ENCODE measurements around the gene LRRIQ3. TPM values are rescaled to one million over a fixed set of nuclear protein-coding genes. Genes with fewer than 3 reads are reported as not detected.
A peak's percentile ranks its signal among the peaks of the same experiment; 100 is the strongest.

Gene LRRIQ3
- total RNA-seq, 2 donors from 2014 or later, result 0.16 to 0.74 TPM

GRCh38 chr1:74003806-74004205 lies 194.2 kb downstream of the LRRIQ3 start:
- Histone ChIP-seq H3K36me3 (no peaks in the 10 kb centered on the region), H3K27ac (no peak overlapping the region), H3K9ac (ENCODE audit: low read depth in 2 of 2, low read length in 2 of 2) (no peak overlapping the region), H3K4me1 (no peaks in the 10 kb centered on the region), H3K27me3 (no peaks in the 10 kb centered on the region), H3K4me3 (no peak overlapping the region), H3K9me3 (no peaks in the 10 kb centered on the region)
- intact Hi-C loops (cut with DNase I), result no loop called here
- DNase-seq, result no peak
- TF ChIP-seq, protein P1, sequence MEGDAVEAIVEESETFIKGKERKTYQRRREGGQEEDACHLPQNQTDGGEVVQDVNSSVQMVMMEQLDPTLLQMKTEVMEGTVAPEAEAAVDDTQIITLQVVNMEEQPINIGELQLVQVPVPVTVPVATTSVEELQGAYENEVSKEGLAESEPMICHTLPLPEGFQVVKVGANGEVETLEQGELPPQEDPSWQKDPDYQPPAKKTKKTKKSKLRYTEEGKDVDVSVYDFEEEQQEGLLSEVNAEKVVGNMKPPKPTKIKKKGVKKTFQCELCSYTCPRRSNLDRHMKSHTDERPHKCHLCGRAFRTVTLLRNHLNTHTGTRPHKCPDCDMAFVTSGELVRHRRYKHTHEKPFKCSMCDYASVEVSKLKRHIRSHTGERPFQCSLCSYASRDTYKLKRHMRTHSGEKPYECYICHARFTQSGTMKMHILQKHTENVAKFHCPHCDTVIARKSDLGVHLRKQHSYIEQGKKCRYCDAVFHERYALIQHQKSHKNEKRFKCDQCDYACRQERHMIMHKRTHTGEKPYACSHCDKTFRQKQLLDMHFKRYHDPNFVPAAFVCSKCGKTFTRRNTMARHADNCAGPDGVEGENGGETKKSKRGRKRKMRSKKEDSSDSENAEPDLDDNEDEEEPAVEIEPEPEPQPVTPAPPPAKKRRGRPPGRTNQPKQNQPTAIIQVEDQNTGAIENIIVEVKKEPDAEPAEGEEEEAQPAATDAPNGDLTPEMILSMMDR (IDR thresholded peaks at IDR 0.05), result no peak

GRCh38 chr1:73998348-73998959 lies 199.5 kb downstream of the LRRIQ3 start:
- Histone ChIP-seq H3K27me3 (no peaks in the 10 kb centered on the region), H3K27ac (no peak overlapping the region), H3K4me3 (no peak overlapping the region), H3K9ac (ENCODE audit: low read depth in 2 of 2, low read length in 2 of 2) (no peak overlapping the region), H3K36me3 (no peaks in the 10 kb centered on the region), H3K4me1 (no peaks in the 10 kb centered on the region), H3K9me3 (no peaks in the 10 kb centered on the region)
- TF ChIP-seq, protein P1 (IDR thresholded peaks at IDR 0.05), result peak; percentile 24
- no peak for DNase-seq
- intact Hi-C loops (cut with DNase I), result no loop called here

- Histone ChIP-seq H3K27ac (no peak overlapping the region), H3K27me3 (no peaks in the 10 kb centered on the region), H3K36me3 (no peaks in the 10 kb centered on the region), H3K9me3 (no peaks in the 10 kb centered on the region), H3K4me3 (no peak overlapping the region), H3K4me1 (no peaks in the 10 kb centered on the region), H3K9ac (ENCODE audit: low read depth in 2 of 2, low read length in 2 of 2) (no peak overlapping the region)
- TF ChIP-seq, protein P1 (IDR thresholded peaks at IDR 0.05), result no peak
- intact Hi-C loops (cut with DNase I), result no loop called here
- DNase-seq, result no peak
Measured at GRCh38 chr1:73980324-73981040, 217.5 kb downstream of the LRRIQ3 start.

- H3K9me3 ChIP-seq, result no peaks in the 10 kb centered on the region
- H3K4me3 ChIP-seq, result no peak overlapping the region
- intact Hi-C loops (cut with DNase I), result no loop called here
Measured at GRCh38 chr1:73979684-73980083, 218.3 kb downstream of the LRRIQ3 start.

GRCh38 chr1:73978964-73979363 lies 219.0 kb downstream of the LRRIQ3 start:
- H3K9ac ChIP-seq (ENCODE audit: low read depth in 2 of 2, low read length in 2 of 2), result no peak overlapping the region
- H3K36me3 ChIP-seq, result no peaks in the 10 kb centered on the region
- intact Hi-C loops (cut with DNase I), result no loop called here
- DNase-seq, result no peak
- TF ChIP-seq, protein P1 (IDR thresholded peaks at IDR 0.05), result no peak
- no peaks in the 10 kb centered on the region for H3K4me1 ChIP-seq
- H3K27me3 ChIP-seq, result no peaks in the 10 kb centered on the region
- no peaks in the 10 kb centered on the region for H3K9me3 ChIP-seq
- H3K27ac ChIP-seq, result no peak overlapping the region
- H3K4me3 ChIP-seq, result no peak overlapping the region

More at GRCh38 chr1:73979684-73980083, 218.3 kb downstream of the LRRIQ3 start:
- Histone ChIP-seq H3K9ac (ENCODE audit: low read depth in 2 of 2, low read length in 2 of 2) (no peak overlapping the region), H3K4me1 (no peaks in the 10 kb centered on the region), H3K27me3 (no peaks in the 10 kb centered on the region), H3K36me3 (no peaks in the 10 kb centered on the region), H3K27ac (no peak overlapping the region)
- DNase-seq, result no peak
- TF ChIP-seq, protein P1 (IDR thresholded peaks at IDR 0.05), result no peak

Other genes starting within 250 kb of the LRRIQ3 start
- 10 to 100 TPM; 14.8 to 15.8 TPM for gene FPGT, start 66 bp upstream of the LRRIQ3 start, total RNA-seq
- under 1 TPM; 0.59 to 0.96 TPM for gene TNNI3K, start 37.2 kb upstream of the LRRIQ3 start, total RNA-seq